ENCODE results near the gene CRTAC1. TPM values are rescaled to one million over a fixed set of nuclear protein-coding genes. Genes with fewer than 3 reads are reported as not detected.

CRTAC1 gene
- total and polyA plus RNA-seq, 10 of the 15 experiments (the other 5 are each of a cell fraction or from before 2014, with no cell fraction given), result 0.10 TPM; not detected in 9

DNA sequence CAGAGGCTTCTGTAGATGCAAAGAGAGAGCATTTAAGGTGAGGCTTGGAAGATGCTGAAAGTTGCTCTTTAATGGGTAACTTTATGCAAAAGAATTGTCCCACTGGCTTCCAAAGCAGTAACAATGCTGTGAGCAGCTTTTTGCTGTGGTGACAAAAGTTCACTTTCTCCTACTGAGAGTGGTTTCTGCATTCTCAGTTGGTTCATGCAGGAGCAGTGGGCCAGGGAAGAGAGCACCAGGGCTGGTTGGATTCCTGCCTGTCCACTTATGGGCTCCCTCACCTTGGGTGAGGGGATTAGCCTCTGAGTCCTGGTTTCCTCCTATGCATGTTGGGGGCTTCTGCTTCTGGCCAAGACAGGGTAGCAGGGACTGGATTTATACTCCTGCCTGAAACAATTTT is 211.8 kb downstream of the CRTAC1 start:
- no TSS peak for BruUV-seq (replicated peaks)
- Histone ChIP-seq H3K27ac (ENCODE audit: control insufficient read depth, insufficient read depth) (no peak overlapping the region), H3K4me1 (ENCODE audit: control insufficient read depth, insufficient read depth, low read length) (no peaks in the 10 kb centered on the region), H3K36me3 (ENCODE audit: control insufficient read depth in 2 of 2, insufficient read depth in 2 of 2, low read length in 1 of 2) (no peaks in the 10 kb centered on the region), H3K27me3 (replicated peaks in 1 of 2; ENCODE audit: control insufficient read depth in 2 of 2, insufficient read depth in 2 of 2, low read length in 1 of 2) (peaks cover 2 to 4% of the 10 kb centered on the region in 2 experiments), H3K9ac (ENCODE audit: control insufficient read depth, insufficient read depth, low read length) (no peak overlapping the region), H3K4me2 (ENCODE audit: control insufficient read depth, insufficient read depth) (no peak overlapping the region), H3K4me3 (no peak overlapping the region), H3K79me2 (ENCODE audit: control insufficient read depth, insufficient read depth, low read length) (no peaks in the 10 kb centered on the region), H2AFZ (ENCODE audit: control insufficient read depth, low read depth, low read length) (no peak overlapping the region), H3K9me3 (replicated peaks; ENCODE audit: control insufficient read depth, insufficient read depth, low read length) (no peaks in the 10 kb centered on the region), H4K20me1 (ENCODE audit: control insufficient read depth, insufficient read depth) (no peaks in the 10 kb centered on the region)
- CTCF ChIA-PET, result no interaction called here
- FAIRE-seq (no peak), ATAC-seq (no peak), DNase-seq (ENCODE audit: low read depth, low spot score) (no peak)
- intact Hi-C loops (cut with micrococcal nuclease; ENCODE audit: unreplicated experiment) (no loop called here), in situ Hi-C loops (cut with MboI) (no loop called here)
- SMC1A ChIA-PET (ENCODE audit: uncharacterized antibody, unreplicated experiment), result no interaction called here
- POLR2A ChIA-PET, result interaction anchor here (0.6 kb wide), 1 partner anchor 66 kb away, joined by 3 read pairs; no protein-coding TSS in a partner anchor
- RAD21 ChIA-PET (ENCODE audit: unreplicated experiment), result no interaction called here
- TF ChIP-seq, protein P1, sequence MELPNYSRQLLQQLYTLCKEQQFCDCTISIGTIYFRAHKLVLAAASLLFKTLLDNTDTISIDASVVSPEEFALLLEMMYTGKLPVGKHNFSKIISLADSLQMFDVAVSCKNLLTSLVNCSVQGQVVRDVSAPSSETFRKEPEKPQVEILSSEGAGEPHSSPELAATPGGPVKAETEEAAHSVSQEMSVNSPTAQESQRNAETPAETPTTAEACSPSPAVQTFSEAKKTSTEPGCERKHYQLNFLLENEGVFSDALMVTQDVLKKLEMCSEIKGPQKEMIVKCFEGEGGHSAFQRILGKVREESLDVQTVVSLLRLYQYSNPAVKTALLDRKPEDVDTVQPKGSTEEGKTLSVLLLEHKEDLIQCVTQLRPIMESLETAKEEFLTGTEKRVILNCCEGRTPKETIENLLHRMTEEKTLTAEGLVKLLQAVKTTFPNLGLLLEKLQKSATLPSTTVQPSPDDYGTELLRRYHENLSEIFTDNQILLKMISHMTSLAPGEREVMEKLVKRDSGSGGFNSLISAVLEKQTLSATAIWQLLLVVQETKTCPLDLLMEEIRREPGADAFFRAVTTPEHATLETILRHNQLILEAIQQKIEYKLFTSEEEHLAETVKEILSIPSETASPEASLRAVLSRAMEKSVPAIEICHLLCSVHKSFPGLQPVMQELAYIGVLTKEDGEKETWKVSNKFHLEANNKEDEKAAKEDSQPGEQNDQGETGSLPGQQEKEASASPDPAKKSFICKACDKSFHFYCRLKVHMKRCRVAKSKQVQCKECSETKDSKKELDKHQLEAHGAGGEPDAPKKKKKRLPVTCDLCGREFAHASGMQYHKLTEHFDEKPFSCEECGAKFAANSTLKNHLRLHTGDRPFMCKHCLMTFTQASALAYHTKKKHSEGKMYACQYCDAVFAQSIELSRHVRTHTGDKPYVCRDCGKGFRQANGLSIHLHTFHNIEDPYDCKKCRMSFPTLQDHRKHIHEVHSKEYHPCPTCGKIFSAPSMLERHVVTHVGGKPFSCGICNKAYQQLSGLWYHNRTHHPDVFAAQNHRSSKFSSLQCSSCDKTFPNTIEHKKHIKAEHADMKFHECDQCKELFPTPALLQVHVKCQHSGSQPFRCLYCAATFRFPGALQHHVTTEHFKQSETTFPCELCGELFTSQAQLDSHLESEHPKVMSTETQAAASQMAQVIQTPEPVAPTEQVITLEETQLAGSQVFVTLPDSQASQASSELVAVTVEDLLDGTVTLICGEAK (IDR thresholded peaks at IDR 0.05; ENCODE audit: borderline replicate concordance), result no peak
- TF ChIP-seq STAT1 (conservative IDR thresholded peaks at IDR 0.05) (no peak), ZBED1 (IDR thresholded peaks at IDR 0.05; ENCODE audit: borderline replicate concordance) (no peak), BHLHE40 (IDR thresholded peaks at IDR 0.05; ENCODE audit: borderline replicate concordance in 1 of 2, low read depth in 2 of 2, low read length in 1 of 2) (no peak)

Data from GM12878 (cell line).